ENCODE data around the gene AKT3. TPM values are rescaled to one million over a fixed set of nuclear protein-coding genes. Genes with fewer than 3 reads are reported as not detected.

Gene AKT3
- polyA plus RNA-seq, 3 donors: 29.5 to 31.4 (median 30.7) TPM

- DNase-seq (ENCODE audit: low read depth in 3 of 3, low spot score in 2 of 3): no peak
These were observed 406.5 kb downstream of the AKT3 start for GRCh38 chr1:243443557-243443956.

GRCh38 chr1:243441601-243442000, 408.4 kb downstream of the AKT3 start:
- no peak for DNase-seq (ENCODE audit: low read depth in 3 of 3, low spot score in 2 of 3)

GRCh38 chr1:243440406-243440805, 409.6 kb downstream of the AKT3 start:
- DNase-seq (ENCODE audit: low read depth in 3 of 3, low spot score in 2 of 3): no peak

GRCh38 chr1:243438815-243439214, 411.2 kb downstream of the AKT3 start:
- DNase-seq (ENCODE audit: low read depth in 3 of 3, low spot score in 2 of 3): no peak

Other genes starting within 250 kb of the AKT3 start
- 10 to 100 TPM; 22.3 to 24.5 (median 24.1) TPM for gene ZBTB18, start 201.0 kb upstream of the AKT3 start, polyA plus RNA-seq (ENCODE audit: insufficient read length in 3 of 3)

Data from right renal cortex interstitium (tissue), 3 donors.